Measurements from ENCODE around the gene PLA2G1B. TPM values are rescaled to one million over a fixed set of nuclear protein-coding genes. Genes with fewer than 3 reads are reported as not detected.

PLA2G1B gene
- total RNA-seq, 1 experiment from 2014 or later: not detected

- DNase-seq (ENCODE audit: low read depth): no peak
These were observed 2.6 kb downstream of the PLA2G1B start for GRCh38 chr12:120324841-120325417.

GRCh38 chr12:120323772-120324171 lies 3.8 kb downstream of the PLA2G1B start:
- no peak for DNase-seq (ENCODE audit: low read depth)

GRCh38 chr12:120321382-120322202 lies 6.0 kb downstream of the PLA2G1B start:
- DNase-seq (ENCODE audit: low read depth): no peak

- peak; percentile 99 for DNase-seq (ENCODE audit: low read depth)
These were observed 10.1 kb downstream of the PLA2G1B start for GRCh38 chr12:120317224-120318105.

GRCh38 chr12:120316798-120317223 lies 10.8 kb downstream of the PLA2G1B start:
- no peak for DNase-seq (ENCODE audit: low read depth)

- DNase-seq (ENCODE audit: low read depth): no peak
These were observed 13.4 kb downstream of the PLA2G1B start for GRCh38 chr12:120314220-120314619.

GRCh38 chr12:120301962-120302815 lies 25.4 kb downstream of the PLA2G1B start, which contains the start of gene SIRT4:
Gene SIRT4, plus strand, starts transcription at chr12:120302321. Its CDS starts 1,241 bp downstream, at chr12:120303562.
- peak; percentile 94 for DNase-seq (ENCODE audit: low read depth)

GRCh38 chr12:120292661-120293531 lies 34.7 kb downstream of the PLA2G1B start, which contains the start of gene RNU4-1:
Gene RNU4-1, minus strand, starts transcription at chr12:120293237.
- peak; percentile 96 for DNase-seq (ENCODE audit: low read depth)

- DNase-seq (ENCODE audit: low read depth): no peak
These were observed 35.2 kb downstream of the PLA2G1B start for GRCh38 chr12:120292411-120292660.

GRCh38 chr12:120290609-120291305 lies 36.8 kb downstream of the PLA2G1B start:
- no peak for DNase-seq (ENCODE audit: low read depth)

GRCh38 chr12:120287491-120287890 lies 40.1 kb downstream of the PLA2G1B start:
- no peak for DNase-seq (ENCODE audit: low read depth)

- DNase-seq (ENCODE audit: low read depth): peak; percentile 40
These were observed 40.6 kb downstream of the PLA2G1B start for GRCh38 chr12:120286768-120287490.

- DNase-seq (ENCODE audit: low read depth): no peak
These were observed 43.2 kb downstream of the PLA2G1B start for GRCh38 chr12:120284381-120284780.

- DNase-seq (ENCODE audit: low read depth): no peak
These were observed 44.3 kb downstream of the PLA2G1B start for GRCh38 chr12:120283318-120283717.

- no peak for DNase-seq (ENCODE audit: low read depth)
These were observed 49.2 kb downstream of the PLA2G1B start for GRCh38 chr12:120278137-120279069.

- no peak for DNase-seq (ENCODE audit: low read depth)
These were observed 50.8 kb downstream of the PLA2G1B start for GRCh38 chr12:120276734-120277133.
